Stimulated activated CD8-positive, alpha-beta memory T cell treated with anti-CD3 and anti-CD28 coated beads, Interleukin-15, amount 100 ng/mL, for 1 hour (primary cell): ENCODE data around the gene SLC31A1.
"Not testable (repeated sequence)": the region's sequence is repeated elsewhere in the genome, so short reads cannot be mapped to it uniquely, and the experiment has no call there.

Source experiments
- DNase-seq: peaks from one replicate; pipeline ENCODE4 v3.0.0-alpha.2; 2020; ENCODE audit warnings: low read depth

SLC31A1 gene

GRCh38 chr9:113261917-113262671 lies 40.8 kb downstream of the SLC31A1 start:
- DNase-seq = no peak

- no peak for DNase-seq
These were observed 44.8 kb downstream of the SLC31A1 start for GRCh38 chr9:113266174-113266573.

- DNase-seq = no peak
These were observed 46.7 kb downstream of the SLC31A1 start for GRCh38 chr9:113267911-113268566.

GRCh38 chr9:113269355-113269754 lies 48.0 kb downstream of the SLC31A1 start:
- no peak for DNase-seq

GRCh38 chr9:113269871-113270270 lies 48.5 kb downstream of the SLC31A1 start:
- no peak for DNase-seq

GRCh38 chr9:113274474-113275156 lies 53.3 kb downstream of the SLC31A1 start:
- DNase-seq = no peak

GRCh38 chr9:113275157-113276131 lies 54.1 kb downstream of the SLC31A1 start, which contains the start of the genes CDC26 and PRPF4:
Gene CDC26 (minus strand): TSS chr9:113275572. CDS start chr9:113272507, 3,065 bp downstream.
Gene PRPF4 (plus strand): TSS chr9:113275658. CDS start chr9:113275744, 86 bp downstream.
- DNase-seq = peak; percentile 92

- no peak for DNase-seq
These were observed 57.5 kb downstream of the SLC31A1 start for GRCh38 chr9:113278840-113279239.

GRCh38 chr9:113281356-113281755 lies 60.0 kb downstream of the SLC31A1 start:
- no peak for DNase-seq

- DNase-seq = no peak
These were observed 67.7 kb downstream of the SLC31A1 start for GRCh38 chr9:113289091-113289490.

- no peak for DNase-seq
These were observed 68.8 kb downstream of the SLC31A1 start for GRCh38 chr9:113290052-113290607.

GRCh38 chr9:113293285-113293878 lies 72.0 kb downstream of the SLC31A1 start:
- no peak for DNase-seq

GRCh38 chr9:113296247-113296646 lies 74.9 kb downstream of the SLC31A1 start:
- not testable (repeated sequence) for DNase-seq

GRCh38 chr9:113296796-113297558 lies 75.6 kb downstream of the SLC31A1 start:
- no peak for DNase-seq

GRCh38 chr9:113298311-113298710 lies 77.0 kb downstream of the SLC31A1 start:
- no peak for DNase-seq

GRCh38 chr9:113298924-113299770 lies 77.8 kb downstream of the SLC31A1 start:
- no peak for DNase-seq

GRCh38 chr9:113299800-113300292 lies 78.5 kb downstream of the SLC31A1 start:
- no peak for DNase-seq

GRCh38 chr9:113301548-113301947 lies 80.2 kb downstream of the SLC31A1 start:
- no peak for DNase-seq
